Thyroid gland (tissue), 4 donors: ENCODE measurements around the gene COG5. TPM values are rescaled to one million over a fixed set of nuclear protein-coding genes. Genes with fewer than 3 reads are reported as not detected.

Source experiments
- DNase-seq, 2 donors: peaks; one replicate each; pipeline ENCODE4 v3.0.0-alpha.2; 2019
- H3K27ac ChIP-seq, 3 donors: fragments of 200-600 bp; sonication (generic); 1 replicate in 2 of 3; 2 replicates in 1 of 3; pipeline ENCODE4 v1.5.1; 2016 to 2019; ENCODE audit warnings: mild to moderate bottlenecking in 1 of 3, moderate library complexity in 1 of 3
- H3K27me3 ChIP-seq: fragments of 200-600 bp; sonication (generic); one replicate; pipeline ENCODE4 v1.5.1; 2019
- H3K36me3 ChIP-seq, 2 donors: fragments of 200-600 bp; sonication (generic); one replicate each; pipeline ENCODE4 v1.5.1; 2016 to 2019
- H3K4me1 ChIP-seq, 2 donors: fragments of 200-600 bp; sonication (generic); one replicate each; pipeline ENCODE4 v1.5.1; 2017 to 2019
- H3K4me3 ChIP-seq, 3 donors: fragments of 200-600 bp; sonication (generic); replicated peaks in 1 of 3; 1 replicate in 2 of 3; 2 replicates in 1 of 3; pipeline ENCODE4 v1.5.1; 2016; ENCODE audit warnings: mild to moderate bottlenecking in 1 of 3
- H3K9me3 ChIP-seq: fragments of 200-600 bp; sonication (generic); one replicate; pipeline ENCODE4 v1.5.1; 2017
- POLR2A ChIP-seq, 2 donors: fragments of 450-650 bp; IDR thresholded peaks; one replicate each; pipeline ENCODE4 v1.6.1; 2017; ENCODE audit warnings: antibody characterized with exemption in 2 of 2, mild to moderate bottlenecking in 2 of 2, moderate library complexity in 1 of 2
- WGBS, 2 donors: methylation state at CpG; one replicate each; pipeline ENCODE4 v1.1.5; 2017; 5-methylcytosine and 5-hydroxymethylcytosine counted together
- intact Hi-C: fragments of 100-400 bp; cut with DNase I; formaldehyde crosslinking; loops from one replicate; pipeline ENCODE4 v1.15.1; 2023
- total RNA-seq, 4 donors: library from RNA; depleted of rRNA; stranded (reverse); fragments of >200 nt; gene quantifications; one replicate each; pipeline ENCODE4 v1.2.3, GENCODE V29; 2016
- TF ChIP-seq, protein P1 (sequence below), 6 experiments: fragments of 200-600 bp in 3 of 6; fragments of 450-650 bp in 3 of 6; sonication (generic) in 3 of 6; IDR thresholded peaks; one replicate each; pipeline ENCODE4 v1.5.1; 2016 to 2019; ENCODE audit warnings: antibody characterized with exemption in 6 of 6, mild to moderate bottlenecking in 2 of 6, inconsistent platforms in 1 of 6, moderate library complexity in 1 of 6

Gene COG5
- total RNA-seq, 4 donors from 2014 or later, result 108 to 268 (median 148) TPM

DNA sequence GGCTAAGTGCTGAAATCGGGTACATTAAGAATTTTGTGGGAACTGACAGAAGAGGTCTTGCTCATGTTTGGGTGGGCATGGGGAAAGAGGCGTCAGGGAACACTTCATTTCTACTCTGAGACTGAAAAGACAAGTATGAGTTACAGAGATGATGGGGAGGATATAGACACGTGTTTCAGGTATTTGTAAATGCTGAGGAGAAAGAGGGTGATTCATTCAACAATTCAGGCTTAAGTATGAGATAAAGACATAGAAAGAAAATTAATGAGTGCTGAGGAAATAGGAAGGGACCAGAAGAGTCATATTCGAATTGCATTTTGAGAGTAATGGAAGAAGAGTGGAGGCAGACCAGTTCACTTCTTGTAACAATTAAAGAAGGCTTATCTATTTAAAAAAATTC lies 251.3 kb downstream of the COG5 start:
- intact Hi-C loops, result no loop called here
- no peak overlapping the region for H3K4me3 ChIP-seq
- DNase-seq, result no peak
- 78 to 94% methylated on average over 4 of the region's 4 CpGs for WGBS, 2 donors
- H3K36me3 ChIP-seq, result no peaks in the 10 kb centered on the region
- H3K9me3 ChIP-seq, result no peaks in the 10 kb centered on the region
- TF ChIP-seq POLR2A (IDR thresholded peaks at IDR 0.05), result no peak
- TF ChIP-seq, protein P1, sequence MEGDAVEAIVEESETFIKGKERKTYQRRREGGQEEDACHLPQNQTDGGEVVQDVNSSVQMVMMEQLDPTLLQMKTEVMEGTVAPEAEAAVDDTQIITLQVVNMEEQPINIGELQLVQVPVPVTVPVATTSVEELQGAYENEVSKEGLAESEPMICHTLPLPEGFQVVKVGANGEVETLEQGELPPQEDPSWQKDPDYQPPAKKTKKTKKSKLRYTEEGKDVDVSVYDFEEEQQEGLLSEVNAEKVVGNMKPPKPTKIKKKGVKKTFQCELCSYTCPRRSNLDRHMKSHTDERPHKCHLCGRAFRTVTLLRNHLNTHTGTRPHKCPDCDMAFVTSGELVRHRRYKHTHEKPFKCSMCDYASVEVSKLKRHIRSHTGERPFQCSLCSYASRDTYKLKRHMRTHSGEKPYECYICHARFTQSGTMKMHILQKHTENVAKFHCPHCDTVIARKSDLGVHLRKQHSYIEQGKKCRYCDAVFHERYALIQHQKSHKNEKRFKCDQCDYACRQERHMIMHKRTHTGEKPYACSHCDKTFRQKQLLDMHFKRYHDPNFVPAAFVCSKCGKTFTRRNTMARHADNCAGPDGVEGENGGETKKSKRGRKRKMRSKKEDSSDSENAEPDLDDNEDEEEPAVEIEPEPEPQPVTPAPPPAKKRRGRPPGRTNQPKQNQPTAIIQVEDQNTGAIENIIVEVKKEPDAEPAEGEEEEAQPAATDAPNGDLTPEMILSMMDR (IDR thresholded peaks at IDR 0.05), result no peak
- no peak overlapping the region for H3K27ac ChIP-seq
- H3K4me1 ChIP-seq, result no peaks in the 10 kb centered on the region
- no peaks in the 10 kb centered on the region for H3K27me3 ChIP-seq

- H3K36me3 ChIP-seq, result no peaks in the 10 kb centered on the region
- H3K27ac ChIP-seq, result no peak overlapping the region
- 87 to 91% methylated on average over 1 of the region's 1 CpG for WGBS, 2 donors
- no peak for DNase-seq
- H3K4me1 ChIP-seq, result no peaks in the 10 kb centered on the region
- H3K4me3 ChIP-seq, result no peak overlapping the region
- TF ChIP-seq, protein P1 (IDR thresholded peaks at IDR 0.05), result no peak
- TF ChIP-seq POLR2A (IDR thresholded peaks at IDR 0.05), result no peak
- no peaks in the 10 kb centered on the region for H3K27me3 ChIP-seq
- intact Hi-C loops, result no loop called here
- H3K9me3 ChIP-seq, result no peaks in the 10 kb centered on the region
Observed at GRCh38 chr7:107309296-107309695, 254.4 kb downstream of the COG5 start.

DNA sequence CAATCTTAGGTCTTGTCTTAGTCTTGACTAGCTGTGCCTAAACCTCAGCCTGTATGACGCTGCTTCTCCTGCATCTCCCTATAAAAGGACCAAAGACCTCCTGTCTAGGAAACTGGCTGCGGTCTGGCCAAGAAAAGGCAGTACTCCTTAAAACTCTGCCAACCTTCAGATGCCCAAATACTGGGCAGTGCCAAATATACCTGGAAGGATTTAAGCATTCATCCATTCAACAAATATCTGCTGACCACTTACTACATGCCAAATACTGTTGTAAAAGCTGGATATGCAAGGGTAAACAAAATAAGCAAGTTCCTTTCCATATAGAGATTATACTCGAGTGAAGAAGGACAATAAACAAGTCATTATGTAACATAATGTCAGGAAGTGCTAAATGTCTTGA lies 259.1 kb downstream of the COG5 start:
- Histone ChIP-seq H3K27ac (no peak overlapping the region), H3K4me1 (no peaks in the 10 kb centered on the region), H3K36me3 (no peaks in the 10 kb centered on the region), H3K27me3 (no peaks in the 10 kb centered on the region), H3K4me3 (no peak overlapping the region), H3K9me3 (no peaks in the 10 kb centered on the region)
- DNase-seq, result no peak
- no peak for TF ChIP-seq POLR2A (IDR thresholded peaks at IDR 0.05)
- TF ChIP-seq, protein P1 (IDR thresholded peaks at IDR 0.05), result no peak
- intact Hi-C loops, result no loop called here
- WGBS, 2 donors, result 91 to 92% methylated on average over 3 of the region's 3 CpGs

GRCh38 chr7:107304063-107304462 lies 259.7 kb downstream of the COG5 start:
- no peak overlapping the region for H3K4me3 ChIP-seq
- WGBS, 2 donors, result 96 to 99% methylated on average over 1 of the region's 1 CpG
- no peak overlapping the region for H3K27ac ChIP-seq
- intact Hi-C loops, result no loop called here
- H3K4me1 ChIP-seq, result no peaks in the 10 kb centered on the region
- TF ChIP-seq, protein P1 (IDR thresholded peaks at IDR 0.05), result no peak
- no peak for TF ChIP-seq POLR2A (IDR thresholded peaks at IDR 0.05)
- DNase-seq, result no peak
- H3K9me3 ChIP-seq, result no peaks in the 10 kb centered on the region
- H3K36me3 ChIP-seq, result no peaks in the 10 kb centered on the region
- H3K27me3 ChIP-seq, result no peaks in the 10 kb centered on the region

DNA sequence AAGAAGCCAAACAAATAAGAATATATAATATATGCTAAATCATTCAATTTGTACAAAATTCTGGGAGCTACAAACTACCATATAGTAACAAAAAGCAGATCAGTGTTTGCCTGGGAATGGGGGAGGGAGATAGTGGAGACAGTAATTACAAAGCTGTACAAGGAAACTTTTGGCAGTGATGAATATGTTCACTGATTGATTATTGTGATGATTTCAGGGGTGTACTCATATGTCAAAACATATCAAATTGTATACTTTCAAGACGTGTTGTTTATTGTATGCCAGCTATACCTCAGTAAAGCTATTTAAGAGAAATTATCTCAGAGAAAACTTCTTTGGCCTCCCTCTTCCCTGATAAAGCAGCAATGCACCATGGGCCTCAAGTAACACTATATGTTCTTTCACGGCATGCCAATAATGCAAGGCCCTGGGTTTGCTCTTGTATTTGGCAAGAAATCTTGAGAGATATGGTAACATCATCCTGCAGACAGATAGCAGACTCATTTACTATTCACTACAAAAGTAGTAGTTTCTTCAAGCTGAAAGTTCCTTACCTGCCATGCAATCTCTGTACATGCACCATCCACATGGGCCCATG lies 261.4 kb downstream of the COG5 start:
- intact Hi-C loops, result no loop called here

More for the DNA sequence above, 261.4 kb downstream of the COG5 start:
- H3K4me3 ChIP-seq, result no peak overlapping the region
- 94 to 98% methylated on average over 2 of the region's 2 CpGs for WGBS, 2 donors
- DNase-seq, result no peak
- H3K27ac ChIP-seq, result no peak overlapping the region
- H3K36me3 ChIP-seq, result no peaks in the 10 kb centered on the region
- no peaks in the 10 kb centered on the region for H3K27me3 ChIP-seq
- H3K9me3 ChIP-seq, result no peaks in the 10 kb centered on the region
- TF ChIP-seq POLR2A (IDR thresholded peaks at IDR 0.05), result no peak
- TF ChIP-seq, protein P1 (IDR thresholded peaks at IDR 0.05), result no peak
- no peaks in the 10 kb centered on the region for H3K4me1 ChIP-seq
